ENCODE data around the gene BABAM2.
A peak's percentile ranks its signal among the peaks of the same experiment; 100 is the strongest.
"Not testable (repeated sequence)": the region's sequence is repeated elsewhere in the genome, so short reads cannot be mapped to it uniquely, and the experiment has no call there.

The BABAM2 gene

GRCh38 chr2:28335265-28335664 is 444.7 kb downstream of the BABAM2 start:
- 93 to 99% methylated on average over 8 to 9 of the region's 11 CpGs for WGBS, 2 experiments (ENCODE audit: insufficient coverage in 2 of 2)
- peaks cover 24% of the 10 kb centered on the region for H3K4me1 ChIP-seq (ENCODE audit: control insufficient read depth, insufficient read depth, low read length, poor library complexity, severe bottlenecking)

GRCh38 chr2:28335666-28336065 is 445.1 kb downstream of the BABAM2 start:
- Histone ChIP-seq H3K9me3 (ENCODE audit: control insufficient read depth, low read length) (no peaks in the 10 kb centered on the region), H3K4me1 (ENCODE audit: control insufficient read depth, insufficient read depth, low read length, poor library complexity, severe bottlenecking) (peaks cover 24% of the 10 kb centered on the region), H3K36me3 (ENCODE audit: control insufficient read depth, insufficient read depth, low read length) (no peaks in the 10 kb centered on the region), H3K4me3 (ENCODE audit: extremely low read depth, insufficient read depth, low read length, poor library complexity, severe bottlenecking) (no peak overlapping the region), H3K27ac (ENCODE audit: low read depth, low read length, severe bottlenecking) (no peak overlapping the region)
- WGBS, 2 experiments (ENCODE audit: insufficient coverage in 2 of 2), result 98 to 99% methylated on average over 4 to 5 of the region's 6 CpGs

More at GRCh38 chr2:28335265-28335664, 444.7 kb downstream of the BABAM2 start:
- not testable (repeated sequence) for H3K4me3 ChIP-seq (ENCODE audit: extremely low read depth, insufficient read depth, low read length, poor library complexity, severe bottlenecking); H3K9me3 ChIP-seq (ENCODE audit: control insufficient read depth, low read length); H3K36me3 ChIP-seq (ENCODE audit: control insufficient read depth, insufficient read depth, low read length); H3K27ac ChIP-seq (ENCODE audit: low read depth, low read length, severe bottlenecking)

- Histone ChIP-seq H3K9me3 (ENCODE audit: control insufficient read depth, low read length) (no peaks in the 10 kb centered on the region), H3K36me3 (ENCODE audit: control insufficient read depth, insufficient read depth, low read length) (no peaks in the 10 kb centered on the region), H3K4me3 (ENCODE audit: extremely low read depth, insufficient read depth, low read length, poor library complexity, severe bottlenecking) (no peak overlapping the region), H3K27ac (ENCODE audit: low read depth, low read length, severe bottlenecking) (no peak overlapping the region), H3K4me1 (ENCODE audit: control insufficient read depth, insufficient read depth, low read length, poor library complexity, severe bottlenecking) (peaks cover 24% of the 10 kb centered on the region)
- 85 to 87% methylated on average over 12 to 13 of the region's 13 CpGs for WGBS, 2 experiments (ENCODE audit: insufficient coverage in 2 of 2)
Observed at GRCh38 chr2:28336264-28336980, 445.9 kb downstream of the BABAM2 start.

GRCh38 chr2:28336982-28337627 is 446.6 kb downstream of the BABAM2 start:
- Histone ChIP-seq H3K4me3 (ENCODE audit: extremely low read depth, insufficient read depth, low read length, poor library complexity, severe bottlenecking) (no peak overlapping the region), H3K9me3 (ENCODE audit: control insufficient read depth, low read length) (no peaks in the 10 kb centered on the region), H3K27ac (ENCODE audit: low read depth, low read length, severe bottlenecking) (no peak overlapping the region), H3K36me3 (ENCODE audit: control insufficient read depth, insufficient read depth, low read length) (no peaks in the 10 kb centered on the region), H3K4me1 (ENCODE audit: control insufficient read depth, insufficient read depth, low read length, poor library complexity, severe bottlenecking) (peaks cover 24% of the 10 kb centered on the region)
- WGBS, 2 experiments (ENCODE audit: insufficient coverage in 2 of 2), result 85 to 88% methylated on average over 10 to 12 of the region's 16 CpGs

DNA sequence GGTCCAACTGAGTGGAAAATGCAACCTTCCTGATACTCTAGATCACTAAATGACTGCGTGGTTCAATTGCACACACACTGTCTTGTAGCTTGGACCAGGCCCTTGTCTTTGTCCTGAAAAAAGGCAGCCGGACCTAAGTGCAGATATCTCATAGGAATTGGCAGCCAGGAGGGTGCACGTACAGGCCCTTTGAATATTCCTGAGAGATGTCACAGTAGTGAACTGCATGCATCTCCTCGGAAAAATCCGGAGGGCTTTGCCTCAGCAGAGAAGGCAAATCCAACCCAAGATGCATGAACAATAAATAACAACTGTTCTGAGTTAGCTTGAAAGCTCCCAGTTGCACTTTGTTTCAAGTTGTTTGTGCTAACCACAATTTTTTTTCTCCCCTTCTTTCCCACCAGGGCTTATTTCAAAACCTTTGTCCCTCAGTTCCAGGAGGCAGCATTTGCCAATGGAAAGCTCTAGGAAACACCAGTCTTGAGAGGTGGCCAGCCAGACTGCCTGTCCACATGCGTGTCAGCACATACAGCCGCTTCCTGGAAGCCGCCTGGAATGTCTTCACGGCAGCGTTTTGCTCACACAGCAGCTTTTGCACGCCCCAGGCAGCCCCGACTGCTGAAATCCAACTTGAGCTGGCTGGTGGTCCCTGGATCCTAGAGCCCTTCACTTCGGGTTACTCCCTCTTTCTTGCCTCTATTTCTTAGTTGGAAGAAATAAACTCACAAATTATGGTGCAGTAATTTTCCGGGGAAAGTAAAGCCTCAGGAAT is 447.7 kb downstream of the BABAM2 start:
- H3K27ac ChIP-seq (ENCODE audit: low read depth, low read length, severe bottlenecking), result peak overlapping the region; percentile 94
- no peak overlapping the region for H3K4me3 ChIP-seq (ENCODE audit: extremely low read depth, insufficient read depth, low read length, poor library complexity, severe bottlenecking)
- H3K4me1 ChIP-seq (ENCODE audit: control insufficient read depth, insufficient read depth, low read length, poor library complexity, severe bottlenecking), result peaks cover 34% of the 10 kb centered on the region
- H3K9me3 ChIP-seq (ENCODE audit: control insufficient read depth, low read length), result no peaks in the 10 kb centered on the region
- no peaks in the 10 kb centered on the region for H3K36me3 ChIP-seq (ENCODE audit: control insufficient read depth, insufficient read depth, low read length)
- WGBS, 2 experiments (ENCODE audit: insufficient coverage in 2 of 2), result 64% methylated on average over 12 to 13 of the region's 14 CpGs

GRCh38 chr2:28338831-28339321 is 448.3 kb downstream of the BABAM2 start:
- Histone ChIP-seq H3K9me3 (ENCODE audit: control insufficient read depth, low read length) (no peaks in the 10 kb centered on the region), H3K4me3 (ENCODE audit: extremely low read depth, insufficient read depth, low read length, poor library complexity, severe bottlenecking) (no peak overlapping the region), H3K27ac (ENCODE audit: low read depth, low read length, severe bottlenecking) (peak overlapping the region; percentile 94), H3K4me1 (ENCODE audit: control insufficient read depth, insufficient read depth, low read length, poor library complexity, severe bottlenecking) (peaks cover 40% of the 10 kb centered on the region), H3K36me3 (ENCODE audit: control insufficient read depth, insufficient read depth, low read length) (no peaks in the 10 kb centered on the region)
- WGBS, 2 experiments (ENCODE audit: insufficient coverage in 2 of 2), result 81 to 85% methylated on average over 5 to 6 of the region's 7 CpGs

GRCh38 chr2:28339516-28340175 is 449.1 kb downstream of the BABAM2 start:
- Histone ChIP-seq H3K27ac (ENCODE audit: low read depth, low read length, severe bottlenecking) (peak overlapping the region; percentile 94), H3K4me1 (ENCODE audit: control insufficient read depth, insufficient read depth, low read length, poor library complexity, severe bottlenecking) (peaks cover 45% of the 10 kb centered on the region)

DNA sequence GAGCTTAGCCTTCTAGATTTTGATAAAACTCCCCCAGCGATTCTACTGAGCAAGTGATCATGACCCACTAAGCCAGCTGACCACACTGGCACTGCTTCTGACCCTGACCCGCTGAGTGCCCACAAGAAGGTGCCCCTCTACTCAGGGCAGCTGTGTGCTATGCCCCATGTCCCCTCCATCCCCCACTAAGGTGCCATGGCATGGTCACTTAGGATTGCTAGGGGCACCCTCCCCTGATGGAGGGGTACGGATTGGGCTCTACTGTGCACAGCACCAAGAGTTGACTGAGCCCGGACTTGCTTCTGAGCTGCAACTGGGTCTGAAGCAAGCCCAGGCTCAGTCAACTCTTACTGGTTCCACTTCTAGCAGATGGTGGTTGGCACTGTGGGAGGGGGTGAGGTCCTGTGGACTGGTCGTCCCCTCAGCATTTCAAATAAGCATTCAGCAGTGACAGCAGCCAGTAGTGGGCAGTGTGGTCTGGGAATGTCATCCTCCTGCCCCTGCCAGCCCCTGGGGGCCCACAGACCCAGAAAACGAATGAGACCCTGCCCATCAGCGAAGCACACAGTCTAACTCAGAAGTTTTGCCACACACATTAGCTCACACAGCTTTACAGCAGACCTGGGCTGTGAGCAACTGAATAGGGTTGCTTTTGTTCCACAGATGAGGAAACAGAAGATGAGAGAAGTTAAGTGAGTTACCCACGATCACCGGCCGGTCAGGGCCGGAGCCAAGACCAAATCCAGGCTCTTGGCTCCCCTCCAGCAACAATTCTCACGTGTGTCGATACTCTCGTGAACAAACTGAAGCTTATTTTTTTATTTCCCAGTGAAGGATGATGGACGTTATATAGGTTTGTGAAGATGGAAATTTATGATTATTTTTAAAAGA is 450.0 kb downstream of the BABAM2 start:
- Histone ChIP-seq H3K36me3 (ENCODE audit: control insufficient read depth, insufficient read depth, low read length) (no peaks in the 10 kb centered on the region), H3K27ac (ENCODE audit: low read depth, low read length, severe bottlenecking) (no peak overlapping the region), H3K4me3 (ENCODE audit: extremely low read depth, insufficient read depth, low read length, poor library complexity, severe bottlenecking) (no peak overlapping the region), H3K9me3 (ENCODE audit: control insufficient read depth, low read length) (no peaks in the 10 kb centered on the region), H3K4me1 (ENCODE audit: control insufficient read depth, insufficient read depth, low read length, poor library complexity, severe bottlenecking) (peaks cover 49% of the 10 kb centered on the region)
- 78 to 80% methylated on average over 10 to 12 of the region's 15 CpGs for WGBS, 2 experiments (ENCODE audit: insufficient coverage in 2 of 2)

More at GRCh38 chr2:28339516-28340175, 449.1 kb downstream of the BABAM2 start:
- Histone ChIP-seq H3K36me3 (ENCODE audit: control insufficient read depth, insufficient read depth, low read length) (no peaks in the 10 kb centered on the region), H3K4me3 (ENCODE audit: extremely low read depth, insufficient read depth, low read length, poor library complexity, severe bottlenecking) (no peak overlapping the region), H3K9me3 (ENCODE audit: control insufficient read depth, low read length) (no peaks in the 10 kb centered on the region)
- WGBS, 2 experiments (ENCODE audit: insufficient coverage in 2 of 2), result 93 to 95% methylated on average over 9 to 10 of the region's 10 CpGs

- no peaks in the 10 kb centered on the region for H3K9me3 ChIP-seq (ENCODE audit: control insufficient read depth, low read length)
- H3K4me3 ChIP-seq (ENCODE audit: extremely low read depth, insufficient read depth, low read length, poor library complexity, severe bottlenecking), result no peak overlapping the region
- WGBS, 2 experiments (ENCODE audit: insufficient coverage in 2 of 2), result 84 to 92% methylated on average over 14 to 17 of the region's 17 CpGs
- peaks cover 49% of the 10 kb centered on the region for H3K4me1 ChIP-seq (ENCODE audit: control insufficient read depth, insufficient read depth, low read length, poor library complexity, severe bottlenecking)
- no peaks in the 10 kb centered on the region for H3K36me3 ChIP-seq (ENCODE audit: control insufficient read depth, insufficient read depth, low read length)
- no peak overlapping the region for H3K27ac ChIP-seq (ENCODE audit: low read depth, low read length, severe bottlenecking)
Observed at GRCh38 chr2:28341208-28341891, 450.8 kb downstream of the BABAM2 start.

Data from mesodermal cell (in vitro differentiated cells).